Transverse colon (tissue), 4 donors: ENCODE data around the gene MAP2K5.

ENCODE experiments used
- EP300 ChIP-seq: sonication (generic); formaldehyde crosslinking; IDR thresholded peaks from one replicate; pipeline ENCODE4 v1.6.1; 2017; ENCODE audit warnings: antibody characterized with exemption, low read depth
- POLR2A ChIP-seq: fragments of 450-650 bp; IDR thresholded peaks from one replicate; pipeline ENCODE4 v1.6.1; 2016; ENCODE audit warnings: antibody characterized with exemption, mild to moderate bottlenecking, moderate library complexity
- POLR2AphosphoS5 ChIP-seq, 3 donors: sonication (generic); formaldehyde crosslinking; IDR thresholded peaks; one replicate each; pipeline ENCODE4 v1.6.1; 2016; ENCODE audit warnings: antibody characterized with exemption in 3 of 3
- TF ChIP-seq, protein P1 (sequence below), 5 experiments: fragments of 200-600 bp in 3 of 5; fragments of 450-650 bp in 2 of 5; sonication (generic) in 3 of 5; IDR thresholded peaks; 1 replicate in 2 of 5; 2 replicates in 3 of 5; pipeline ENCODE4 v1.5.1; 2016 to 2017; ENCODE audit warnings: antibody characterized with exemption in 5 of 5, inconsistent platforms in 3 of 5, mild to moderate bottlenecking in 2 of 5, moderate library complexity in 1 of 5

DNA sequence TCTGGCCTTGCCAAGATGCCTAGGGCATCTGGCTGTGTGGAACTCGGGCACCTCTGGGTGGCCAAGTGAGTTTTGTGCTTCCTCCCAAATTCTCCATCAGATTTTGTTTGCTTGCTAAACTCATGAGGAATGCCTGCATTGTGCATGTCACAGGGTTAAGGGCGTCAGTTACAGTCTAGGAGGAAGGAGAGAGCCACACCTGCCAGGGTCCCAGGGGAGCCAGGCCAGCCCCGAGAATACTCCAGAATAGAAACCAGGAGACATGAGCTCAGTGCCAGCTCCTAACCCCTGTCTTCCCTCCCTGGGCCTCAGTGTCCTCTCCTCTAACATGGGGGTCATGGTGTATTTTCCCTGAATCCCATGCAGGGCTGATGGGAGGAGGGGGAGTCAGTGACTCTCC lies 260.8 kb downstream of the MAP2K5 start:
- TF ChIP-seq, protein P1, sequence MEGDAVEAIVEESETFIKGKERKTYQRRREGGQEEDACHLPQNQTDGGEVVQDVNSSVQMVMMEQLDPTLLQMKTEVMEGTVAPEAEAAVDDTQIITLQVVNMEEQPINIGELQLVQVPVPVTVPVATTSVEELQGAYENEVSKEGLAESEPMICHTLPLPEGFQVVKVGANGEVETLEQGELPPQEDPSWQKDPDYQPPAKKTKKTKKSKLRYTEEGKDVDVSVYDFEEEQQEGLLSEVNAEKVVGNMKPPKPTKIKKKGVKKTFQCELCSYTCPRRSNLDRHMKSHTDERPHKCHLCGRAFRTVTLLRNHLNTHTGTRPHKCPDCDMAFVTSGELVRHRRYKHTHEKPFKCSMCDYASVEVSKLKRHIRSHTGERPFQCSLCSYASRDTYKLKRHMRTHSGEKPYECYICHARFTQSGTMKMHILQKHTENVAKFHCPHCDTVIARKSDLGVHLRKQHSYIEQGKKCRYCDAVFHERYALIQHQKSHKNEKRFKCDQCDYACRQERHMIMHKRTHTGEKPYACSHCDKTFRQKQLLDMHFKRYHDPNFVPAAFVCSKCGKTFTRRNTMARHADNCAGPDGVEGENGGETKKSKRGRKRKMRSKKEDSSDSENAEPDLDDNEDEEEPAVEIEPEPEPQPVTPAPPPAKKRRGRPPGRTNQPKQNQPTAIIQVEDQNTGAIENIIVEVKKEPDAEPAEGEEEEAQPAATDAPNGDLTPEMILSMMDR (IDR thresholded peaks at IDR 0.05), result no peak
- TF ChIP-seq POLR2A, result no peak
- TF ChIP-seq POLR2AphosphoS5 (IDR thresholded peaks at IDR 0.05), result no peak
- TF ChIP-seq EP300, result no peak
